GM21360 (cell line): ENCODE results near the gene RAB21.
"Not testable (repeated sequence)": the region's sequence is repeated elsewhere in the genome, so short reads cannot be mapped to it uniquely, and the experiment has no call there.

Experiments
- ATAC-seq: cut with Tn5 transposase; IDR thresholded peaks from one replicate; pipeline ENCODE4 v1.9.1; 2021; ENCODE audit warnings: mild to moderate bottlenecking, moderate library complexity; ENCODE audit not compliant: unreplicated experiment

RAB21 gene

GRCh38 chr12:71795901-71796300 is 41.2 kb downstream of the RAB21 start:
- ATAC-seq = no peak

GRCh38 chr12:71797531-71797930 is 42.9 kb downstream of the RAB21 start:
- ATAC-seq = no peak

GRCh38 chr12:71799106-71799505 is 44.4 kb downstream of the RAB21 start:
- ATAC-seq = no peak

GRCh38 chr12:71800177-71800576 is 45.5 kb downstream of the RAB21 start:
- ATAC-seq = no peak

- ATAC-seq = no peak
These were observed 49.8 kb downstream of the RAB21 start for GRCh38 chr12:71804505-71804904.

- no peak for ATAC-seq
These were observed 56.3 kb downstream of the RAB21 start for GRCh38 chr12:71810921-71811320.

- not testable (repeated sequence) for ATAC-seq
These were observed 60.6 kb downstream of the RAB21 start for GRCh38 chr12:71815242-71815641.

GRCh38 chr12:71822088-71822487 is 67.4 kb downstream of the RAB21 start:
- not testable (repeated sequence) for ATAC-seq

GRCh38 chr12:71828813-71829212 is 74.2 kb downstream of the RAB21 start:
- ATAC-seq = no peak

GRCh38 chr12:71837356-71837755 is 82.7 kb downstream of the RAB21 start:
- no peak for ATAC-seq

GRCh38 chr12:71838231-71838630 is 83.6 kb downstream of the RAB21 start:
- no peak for ATAC-seq

- ATAC-seq = no peak
These were observed 84.0 kb downstream of the RAB21 start for GRCh38 chr12:71838676-71839075.

- peak; percentile 15 for ATAC-seq
These were observed 85.7 kb downstream of the RAB21 start for GRCh38 chr12:71840231-71840847.

GRCh38 chr12:71846322-71846940 is 91.8 kb downstream of the RAB21 start:
- no peak for ATAC-seq

GRCh38 chr12:71848212-71848611 is 93.5 kb downstream of the RAB21 start:
- peak; percentile 62 for ATAC-seq

GRCh38 chr12:71849109-71849851 is 94.6 kb downstream of the RAB21 start:
- no peak for ATAC-seq
